GM19099 (cell line): ENCODE measurements around the gene P3H3.

ENCODE experiments used
- POLR2A ChIP-seq: IDR thresholded peaks from 3 replicates; pipeline ENCODE4 v1.6.1; 2011; ENCODE audit warnings: low read depth; ENCODE audit not compliant: insufficient read length; ENCODE audit errors: extremely low read depth

The P3H3 gene

GRCh38 chr12:6818645-6819044 is 9.6 kb upstream of the P3H3 start:
- TF ChIP-seq POLR2A, result no peak

- TF ChIP-seq POLR2A, result no peak
Measured at GRCh38 chr12:6819106-6820030, 8.8 kb upstream of the P3H3 start.

- no peak for TF ChIP-seq POLR2A
Measured at GRCh38 chr12:6820166-6820565, 8.0 kb upstream of the P3H3 start.

- TF ChIP-seq POLR2A, result no peak
Measured at GRCh38 chr12:6821591-6822425, 6.4 kb upstream of the P3H3 start, which contains the start of gene GPR162. Gene GPR162 (plus strand): TSS chr12:6821821. CDS start chr12:6823899, 2,078 bp downstream.

GRCh38 chr12:6822426-6823135 is 5.6 kb upstream of the P3H3 start:
- no peak for TF ChIP-seq POLR2A

- no peak for TF ChIP-seq POLR2A
Measured at GRCh38 chr12:6823182-6824084, 4.8 kb upstream of the P3H3 start.

- TF ChIP-seq POLR2A, result no peak
Measured at GRCh38 chr12:6824085-6824775, 4.0 kb upstream of the P3H3 start.

GRCh38 chr12:6824901-6825381 is 3.3 kb upstream of the P3H3 start:
- no peak for TF ChIP-seq POLR2A

- no peak for TF ChIP-seq POLR2A
Measured at GRCh38 chr12:6825398-6826124, 2.6 kb upstream of the P3H3 start.

- no peak for TF ChIP-seq POLR2A
Measured at GRCh38 chr12:6826125-6826733, 2.0 kb upstream of the P3H3 start.

- no peak for TF ChIP-seq POLR2A
Measured at GRCh38 chr12:6826734-6827436, 1.3 kb upstream of the P3H3 start.

- no peak for TF ChIP-seq POLR2A
Measured at GRCh38 chr12:6827437-6827911, 733 bp upstream of the P3H3 start.
